ENCODE measurements around the gene CIITA.

CIITA gene

DNA sequence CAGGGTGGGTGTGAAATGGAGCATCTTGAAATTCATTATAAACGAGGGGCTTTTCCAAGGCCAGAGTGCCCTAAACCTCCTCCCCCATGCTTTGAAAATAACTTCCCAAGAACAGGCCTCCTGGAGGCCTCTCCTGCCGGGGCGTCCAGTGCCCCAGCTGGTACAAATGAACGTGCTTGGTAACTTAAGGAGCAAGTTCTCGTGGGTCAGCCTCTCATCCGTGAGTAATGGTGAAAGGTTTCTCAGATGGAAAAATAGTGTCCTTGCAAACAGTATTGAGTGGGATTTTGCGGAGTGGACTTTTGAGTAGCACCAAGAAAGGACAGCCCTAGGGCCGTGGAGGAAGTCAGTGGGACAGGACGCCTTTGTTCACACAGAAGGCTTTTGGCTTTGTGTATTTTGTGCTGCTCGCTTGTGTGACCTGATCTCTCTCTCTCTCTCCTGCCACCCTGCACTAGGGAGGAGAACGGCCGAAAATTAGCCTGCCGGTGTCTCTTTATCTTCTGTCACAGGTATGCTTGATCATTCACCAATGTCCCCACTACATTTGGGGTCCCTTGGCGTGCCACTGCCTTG, 102.0 kb downstream of the CIITA start:
- no peak for DNase-seq (ENCODE audit: low read depth in 1 of 2, low spot score in 1 of 2)

DNA sequence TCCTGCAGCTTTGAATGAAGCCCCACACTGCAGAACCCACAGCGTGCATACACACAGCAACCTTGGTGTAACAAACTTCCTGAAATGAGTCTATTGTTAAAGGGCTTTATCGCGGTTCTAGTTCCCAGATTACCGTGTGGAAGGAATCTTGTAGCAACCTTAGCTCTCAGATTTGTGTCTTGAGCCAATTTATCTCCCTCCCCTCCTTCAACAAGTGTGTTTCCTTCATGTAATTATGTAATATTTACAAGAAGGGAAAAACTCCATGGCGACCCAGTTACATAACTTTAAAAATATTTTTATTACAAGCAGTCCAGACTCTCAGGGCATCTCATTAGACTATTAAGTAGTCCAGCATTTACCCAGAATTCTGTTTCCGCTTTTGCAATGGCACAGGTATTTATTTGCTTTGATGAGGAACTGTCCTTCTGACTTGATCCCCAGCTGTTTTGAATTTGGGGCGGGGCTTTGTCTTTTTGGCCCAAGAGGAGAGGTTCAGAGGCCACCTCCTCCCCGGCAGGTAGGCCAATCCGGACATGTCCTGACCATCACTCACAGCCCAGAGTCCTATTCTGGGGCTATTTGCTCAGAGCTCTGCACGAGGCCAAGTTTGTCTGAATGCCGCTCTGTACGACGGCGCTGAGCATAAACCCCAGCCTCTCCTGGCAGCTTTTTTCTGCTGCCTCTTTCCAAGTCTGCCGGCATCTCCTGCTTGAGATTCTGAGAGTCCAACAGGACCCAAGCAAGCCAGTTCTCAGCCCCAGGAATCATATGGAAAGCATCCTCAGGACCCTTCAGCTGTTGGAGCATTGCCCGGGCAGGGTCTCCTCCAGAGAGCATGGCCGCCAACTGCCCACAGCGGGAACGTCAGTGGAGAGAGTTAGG, 103.0 kb downstream of the CIITA start:
- no peak for DNase-seq (ENCODE audit: low read depth in 1 of 2, low spot score in 1 of 2)

DNA sequence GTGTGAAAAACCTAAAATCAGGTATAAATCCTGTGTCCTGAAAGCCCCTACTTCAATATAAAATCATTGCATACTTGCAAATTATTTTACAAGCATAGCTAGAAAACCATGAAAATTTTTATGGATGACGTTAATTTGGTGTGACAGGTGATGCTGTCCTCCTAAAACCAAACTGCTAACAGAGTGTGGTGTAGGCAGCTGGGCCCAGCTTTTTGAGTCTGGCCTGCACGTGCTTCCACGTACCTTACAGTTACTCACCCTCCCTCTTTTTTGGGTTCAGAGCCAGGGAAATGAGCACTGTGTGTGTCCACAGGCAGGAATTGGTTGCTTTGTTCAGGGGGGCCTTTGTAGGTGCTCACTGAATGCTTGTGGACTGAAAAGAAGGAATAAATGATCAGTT, 103.8 kb downstream of the CIITA start:
- no peak for DNase-seq (ENCODE audit: low read depth in 1 of 2, low spot score in 1 of 2)

DNA sequence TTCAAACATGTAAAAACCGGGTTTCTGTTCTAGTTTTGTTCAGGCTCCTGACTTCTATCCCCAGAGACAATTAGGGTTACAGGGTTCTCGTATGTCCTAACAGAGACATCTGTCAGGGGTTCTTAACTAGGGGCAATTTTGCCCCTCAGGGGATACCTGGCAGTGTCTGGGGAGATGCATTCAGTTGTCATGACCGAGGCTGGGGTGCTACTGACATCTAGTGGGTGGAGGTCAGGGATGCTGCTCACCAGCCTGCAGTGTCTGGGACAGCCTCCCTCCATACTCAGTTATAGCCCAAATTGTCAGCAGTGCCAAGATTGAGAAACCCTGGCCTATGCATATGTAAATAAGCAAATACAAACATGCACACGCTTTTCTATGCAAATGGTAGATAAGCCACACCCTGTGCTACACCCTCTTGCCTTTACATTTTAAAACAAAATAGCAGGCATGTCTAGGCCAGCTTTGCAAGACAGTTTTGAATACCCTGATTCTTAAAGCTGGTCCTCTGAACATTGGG, 104.8 kb downstream of the CIITA start:
- DNase-seq (ENCODE audit: low read depth in 1 of 2, low spot score in 1 of 2) = no peak

DNA sequence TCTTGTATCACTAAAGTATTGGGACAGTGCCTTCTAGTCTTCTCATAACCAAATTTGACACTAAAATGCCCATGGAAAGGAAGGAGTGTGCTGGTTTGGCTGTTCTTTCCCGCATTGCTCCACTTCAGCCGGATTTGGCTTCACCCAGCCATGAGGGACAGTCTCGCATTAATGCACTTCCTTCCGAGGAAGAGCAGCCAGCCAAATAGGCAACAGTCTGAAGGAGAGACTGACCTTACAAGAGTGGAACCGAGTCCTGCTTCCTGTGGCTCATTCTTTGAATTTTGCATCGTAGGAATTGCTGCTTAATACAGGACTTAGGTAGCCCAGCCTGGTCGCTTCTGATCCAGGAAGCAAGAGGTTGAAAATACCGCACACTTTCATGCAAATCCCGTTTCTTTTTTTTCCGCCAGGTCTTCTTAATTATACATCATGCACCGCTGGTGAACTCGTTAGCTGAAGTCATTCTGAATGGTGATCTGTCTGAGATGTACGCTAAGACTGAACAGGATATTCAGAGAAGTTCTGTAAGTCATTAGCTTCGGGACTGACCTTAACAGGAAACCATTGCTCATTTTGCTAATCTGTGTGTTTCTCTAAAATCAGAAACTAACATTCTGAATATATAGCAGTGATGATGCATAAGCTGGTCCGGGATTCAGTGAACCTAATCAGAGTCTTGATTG, 105.6 kb downstream of the CIITA start:
- no peak for DNase-seq (ENCODE audit: low read depth in 1 of 2, low spot score in 1 of 2)

DNA sequence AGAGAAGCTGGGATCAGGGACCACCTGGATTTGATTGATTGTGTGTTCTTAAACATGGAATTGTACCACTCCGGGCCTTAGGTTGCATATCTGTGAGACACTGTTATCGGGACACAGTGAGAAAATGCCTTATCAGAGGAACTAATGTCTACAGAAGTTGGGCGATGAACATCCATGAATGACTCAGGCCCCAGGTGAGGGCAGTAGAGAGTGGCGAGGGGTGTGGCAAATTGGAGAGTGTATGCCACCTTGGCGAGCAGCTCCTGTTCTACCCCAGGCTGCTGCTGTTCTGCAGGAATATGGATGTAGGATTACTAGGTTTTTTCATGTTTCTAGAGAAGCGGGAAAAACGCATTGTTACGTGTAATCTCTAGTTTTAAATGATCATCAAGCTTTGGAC, 106.2 kb downstream of the CIITA start:
- no peak for DNase-seq (ENCODE audit: low read depth in 1 of 2, low spot score in 1 of 2)

DNA sequence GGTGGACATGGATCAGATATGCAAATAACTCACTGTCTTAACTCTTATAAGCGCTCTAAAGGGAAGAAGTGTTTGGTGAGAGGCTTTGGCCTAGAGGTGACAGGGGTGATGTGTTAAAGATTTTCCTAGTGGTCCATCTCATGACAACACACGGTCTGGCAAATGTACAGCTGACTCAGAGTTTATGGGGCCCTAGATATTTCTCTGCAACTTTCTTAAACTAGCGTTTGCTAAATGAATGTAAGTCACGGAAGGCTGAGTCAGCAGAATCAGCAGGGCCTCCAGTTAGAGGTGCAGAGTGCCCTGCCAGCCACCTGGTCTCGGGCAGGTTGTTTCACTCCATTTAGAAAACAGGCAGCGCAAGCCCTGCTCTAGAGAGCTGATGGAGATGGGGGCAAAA, 107.5 kb downstream of the CIITA start:
- no peak for DNase-seq (ENCODE audit: low read depth in 1 of 2, low spot score in 1 of 2)

Measured in activated T-helper 1 cell treated with anti-CD3 and anti-CD28 coated beads, Interleukin-2, amount 50 U/mL, for 16 hours (primary cell).